Peyer's patch (tissue), 4 donors: ENCODE measurements around the gene TCF12.

Source experiments
- CTCF ChIP-seq, 6 experiments: fragments of 450-650 bp in 4 of 6; fragments of 200-600 bp in 2 of 6; sonication (generic) in 1 of 6; IDR thresholded peaks; one replicate each; pipeline ENCODE4 v1.5.1; 2017 to 2019; ENCODE audit warnings: antibody characterized with exemption in 6 of 6, mild to moderate bottlenecking in 3 of 6, moderate library complexity in 1 of 6
- POLR2A ChIP-seq, 2 donors: fragments of 450-650 bp; IDR thresholded peaks; one replicate each; pipeline ENCODE4 v1.5.1; 2017; ENCODE audit warnings: antibody characterized with exemption in 2 of 2, mild to moderate bottlenecking in 2 of 2, moderate library complexity in 2 of 2

- TF ChIP-seq CTCF (IDR thresholded peaks at IDR 0.05) (no peak), POLR2A (IDR thresholded peaks at IDR 0.05) (no peak)
These were observed 338.5 kb downstream of the TCF12 start for GRCh38 chr15:57256939-57257338.
